Jurkat, Clone E6-1 (cell line): ENCODE measurements around the gene PFKFB4.
"Not testable (repeated sequence)": the region's sequence is repeated elsewhere in the genome, so short reads cannot be mapped to it uniquely, and the experiment has no call there.

Source experiments
- DNase-seq: peaks from one replicate; pipeline ENCODE4 v3.0.0-alpha.2; 2011; ENCODE audit warnings: low read depth, low spot score
- H3K4me3 ChIP-seq: 2 replicates; pipeline ENCODE4 v1.5.1; 2011; ENCODE audit warnings: mild to moderate bottlenecking, low read length, control low read depth, moderate library complexity

PFKFB4 gene

DNA sequence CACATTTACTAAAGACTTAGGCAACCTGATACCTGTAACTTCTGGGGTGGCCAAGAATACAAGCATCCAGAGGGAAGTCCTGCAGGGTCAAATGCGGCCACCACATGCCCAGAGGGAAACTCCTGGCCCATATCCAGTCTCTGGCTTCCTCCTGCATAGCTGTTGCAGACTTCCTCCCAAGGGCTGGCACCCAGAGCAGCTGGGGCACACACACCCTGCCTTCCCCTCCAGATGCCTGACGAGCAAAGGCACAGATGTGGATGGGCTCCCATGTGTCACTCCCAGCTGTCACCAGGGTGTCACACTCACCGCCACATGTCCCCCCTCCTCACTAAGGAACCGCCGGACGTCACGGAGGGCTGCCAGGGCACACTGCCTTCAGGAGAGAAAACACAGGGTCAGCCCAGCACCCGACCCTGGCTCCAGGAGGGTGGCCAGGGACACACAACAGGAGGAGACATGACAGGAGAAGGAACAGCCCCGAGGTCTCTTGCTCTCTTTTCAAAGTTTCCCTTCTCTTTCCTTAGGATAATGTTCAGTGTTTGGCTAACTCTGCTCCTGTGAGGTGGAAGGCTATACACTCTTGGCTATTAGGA lies 13.2 kb downstream of the PFKFB4 start:
- no peak overlapping the region for H3K4me3 ChIP-seq
- no peak for DNase-seq

DNA sequence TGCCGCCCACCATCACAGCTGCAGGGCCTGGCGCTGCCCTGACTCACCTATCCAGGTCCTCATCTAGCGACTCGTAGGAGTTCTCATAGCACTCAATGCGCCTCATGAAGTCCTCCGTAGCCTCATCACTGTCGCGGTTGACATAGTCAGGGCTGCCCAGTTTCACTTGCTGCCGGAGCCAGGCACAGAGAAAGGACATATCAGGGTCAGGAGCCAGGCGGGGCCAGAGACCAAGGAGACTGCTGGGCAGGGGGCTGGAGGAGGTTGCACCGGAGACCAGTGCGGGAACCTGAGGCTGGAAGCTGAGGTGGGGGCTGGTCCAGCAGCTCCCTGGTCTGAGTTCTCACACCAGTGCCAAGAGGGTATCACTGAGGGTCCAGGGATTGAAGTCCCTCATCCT lies 18.2 kb downstream of the PFKFB4 start:
- DNase-seq = no peak
- H3K4me3 ChIP-seq = no peak overlapping the region

DNA sequence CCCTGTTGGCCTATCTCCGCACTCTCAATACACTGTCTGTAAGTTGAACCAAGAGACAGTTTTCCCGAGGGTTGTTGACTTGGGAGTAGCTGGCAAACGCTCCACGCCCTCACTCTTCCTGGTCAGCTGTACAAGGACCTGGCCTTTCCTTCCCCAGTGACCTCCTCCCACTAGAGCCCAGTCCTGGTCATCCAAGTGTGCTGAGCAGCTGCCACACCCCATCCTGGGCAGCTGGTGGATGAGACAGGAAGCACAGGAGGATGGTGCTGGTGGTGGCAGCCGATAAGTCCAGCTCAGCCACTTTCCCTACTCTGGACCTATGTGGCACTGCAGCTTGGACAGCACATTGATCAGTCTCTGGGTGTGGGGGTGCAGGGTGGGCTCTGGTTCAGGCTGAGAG lies 19.8 kb downstream of the PFKFB4 start:
- no peak overlapping the region for H3K4me3 ChIP-seq
- no peak for DNase-seq

DNA sequence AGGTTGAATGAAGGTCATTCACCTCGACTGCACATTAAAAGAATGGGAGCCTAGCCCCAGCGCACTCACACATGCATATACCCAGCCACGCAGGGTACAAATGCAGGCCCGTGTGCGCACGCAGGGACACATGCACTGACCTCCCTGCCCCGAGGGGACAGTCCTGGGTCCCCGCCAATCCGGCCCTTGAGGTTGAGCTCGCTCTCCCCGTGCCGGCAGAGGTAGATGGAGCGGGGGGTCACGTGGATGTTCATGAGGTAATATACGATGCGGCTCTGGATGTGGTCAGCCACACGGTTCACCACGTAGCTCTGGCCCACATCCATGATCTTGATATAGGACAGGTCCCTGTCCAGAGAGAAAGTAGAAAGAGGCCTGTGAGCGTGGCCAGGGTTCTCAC lies 20.5 kb downstream of the PFKFB4 start:
- no peak for DNase-seq
- H3K4me3 ChIP-seq = no peak overlapping the region

DNA sequence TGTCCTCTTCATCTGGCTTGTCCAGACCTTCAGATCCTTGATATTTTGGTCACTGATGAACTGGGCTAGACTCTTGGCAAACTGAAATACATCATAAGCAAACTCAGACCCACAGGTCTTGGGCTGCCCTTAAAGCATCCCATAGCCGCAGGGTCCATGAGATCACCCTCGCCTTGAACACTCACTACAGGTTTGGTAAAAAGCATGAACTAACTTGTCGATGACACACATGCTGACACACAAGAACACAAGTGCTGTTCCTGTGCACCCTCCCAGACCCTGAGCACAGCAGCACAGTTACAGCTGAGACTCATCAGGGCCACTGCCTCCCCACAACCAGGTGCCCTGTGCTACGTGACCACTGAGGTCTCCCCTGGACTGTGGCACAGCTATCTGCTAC lies 21.0 kb downstream of the PFKFB4 start:
- H3K4me3 ChIP-seq = no peak overlapping the region
- no peak for DNase-seq

DNA sequence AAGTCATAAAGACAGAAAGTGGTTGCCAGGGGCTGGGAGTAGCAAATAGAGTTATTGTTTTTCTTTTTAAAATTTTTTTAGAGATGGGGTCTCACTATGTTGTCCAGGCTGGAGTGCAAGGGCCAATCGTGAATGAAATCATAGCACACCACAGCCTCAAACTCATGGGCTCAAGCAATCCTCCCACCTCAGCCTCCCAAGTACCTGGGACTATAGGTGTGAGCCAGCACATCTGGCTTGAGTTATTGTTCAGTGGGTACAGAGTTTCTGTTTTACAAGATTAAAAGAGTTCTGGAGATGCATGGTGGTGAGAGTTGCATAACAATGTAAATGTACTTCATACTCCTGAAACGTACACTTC lies 23.6 kb downstream of the PFKFB4 start:
- no peak overlapping the region for H3K4me3 ChIP-seq
- no peak for DNase-seq

DNA sequence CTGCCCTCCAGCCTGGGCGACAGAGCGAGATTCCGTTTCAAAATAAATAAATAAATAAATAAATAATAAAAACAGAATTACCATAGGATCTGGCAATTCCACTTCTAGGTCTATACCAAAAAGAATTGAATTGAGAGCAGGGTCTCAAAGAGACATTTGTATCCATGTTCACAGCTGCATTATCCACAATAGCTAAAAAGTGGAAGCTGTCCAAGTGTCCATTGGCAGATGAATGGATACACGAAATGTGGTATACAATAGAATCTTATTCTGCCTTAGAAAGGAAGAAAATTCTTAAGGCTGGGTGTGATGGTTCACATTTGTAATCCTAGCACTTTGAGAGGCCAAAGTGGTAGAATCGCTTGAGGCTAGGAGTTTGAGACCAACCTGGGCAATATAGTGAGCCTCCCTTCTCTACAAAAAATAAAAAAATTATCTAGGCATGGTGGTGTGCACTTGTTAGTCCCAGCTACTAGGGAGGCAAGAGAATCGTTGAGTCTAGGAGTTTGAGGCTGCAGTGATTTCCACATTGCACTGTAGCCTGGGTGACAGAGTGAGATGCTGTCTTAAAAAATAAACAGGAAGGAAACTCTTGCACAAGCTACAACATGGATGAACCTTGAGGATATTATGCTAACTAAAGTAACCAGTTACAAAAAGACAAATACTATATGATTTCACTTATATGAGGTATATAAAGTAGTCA lies 24.2 kb downstream of the PFKFB4 start:
- DNase-seq = no peak
- H3K4me3 ChIP-seq = no peak overlapping the region

DNA sequence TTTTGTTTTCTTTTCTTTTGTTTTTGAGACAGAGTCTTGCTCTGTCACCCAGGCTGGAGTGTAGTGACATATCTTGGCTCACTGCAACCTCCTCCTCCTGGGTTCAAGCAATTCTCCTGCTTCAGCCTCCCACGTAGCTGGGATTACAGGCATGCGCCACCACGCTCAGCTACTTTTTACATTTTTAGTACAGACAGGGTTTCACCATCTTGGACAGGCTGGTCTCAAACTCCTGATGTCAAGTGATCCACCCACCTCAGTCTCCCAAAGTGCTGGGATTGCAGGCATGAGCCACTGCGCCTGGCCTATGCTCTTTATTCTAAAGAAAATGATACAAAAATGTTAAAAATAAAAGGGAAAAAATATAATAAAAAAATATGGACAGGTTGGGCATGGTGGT lies 25.9 kb downstream of the PFKFB4 start:
- DNase-seq, H3K4me3 ChIP-seq: not testable (repeated sequence)

DNA sequence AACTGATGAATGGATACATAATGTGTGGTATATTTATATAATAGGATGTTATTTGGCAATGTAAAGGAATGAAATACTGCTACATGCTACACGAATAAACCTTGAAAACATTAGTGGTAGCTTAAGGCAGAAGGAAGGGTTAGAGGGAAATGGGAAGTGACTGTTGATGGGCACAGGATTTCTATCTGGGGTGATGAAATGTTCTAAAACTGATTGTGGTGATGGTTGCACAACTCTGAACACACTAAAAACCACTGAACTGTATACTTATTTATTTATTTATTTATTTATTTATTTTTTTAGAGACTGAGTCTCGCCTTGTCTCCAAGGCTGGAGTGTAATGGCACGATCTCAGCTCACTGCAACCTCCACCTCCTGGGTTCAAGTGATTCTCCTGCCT lies 27.8 kb downstream of the PFKFB4 start:
- no peak for DNase-seq
- no peak overlapping the region for H3K4me3 ChIP-seq

DNA sequence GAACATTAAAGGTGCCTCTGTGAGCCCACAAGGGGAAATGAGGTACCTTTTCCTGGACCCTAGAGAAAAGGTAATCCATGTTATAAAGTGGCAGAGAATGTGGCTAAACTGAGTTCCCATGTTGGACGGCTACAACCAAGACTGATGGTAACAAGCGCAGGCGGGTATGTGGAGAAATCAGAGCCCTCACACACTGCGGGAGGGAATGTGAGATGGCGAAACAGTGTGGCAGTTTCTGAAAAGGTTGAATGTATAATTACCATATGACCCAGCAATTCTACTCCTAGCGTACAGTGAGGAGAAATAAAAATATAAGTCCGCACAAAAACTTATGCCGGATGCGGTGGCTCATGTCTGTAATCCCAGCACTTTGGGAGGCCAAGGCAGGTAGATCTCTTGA lies 28.6 kb downstream of the PFKFB4 start:
- no peak overlapping the region for H3K4me3 ChIP-seq
- DNase-seq = no peak

DNA sequence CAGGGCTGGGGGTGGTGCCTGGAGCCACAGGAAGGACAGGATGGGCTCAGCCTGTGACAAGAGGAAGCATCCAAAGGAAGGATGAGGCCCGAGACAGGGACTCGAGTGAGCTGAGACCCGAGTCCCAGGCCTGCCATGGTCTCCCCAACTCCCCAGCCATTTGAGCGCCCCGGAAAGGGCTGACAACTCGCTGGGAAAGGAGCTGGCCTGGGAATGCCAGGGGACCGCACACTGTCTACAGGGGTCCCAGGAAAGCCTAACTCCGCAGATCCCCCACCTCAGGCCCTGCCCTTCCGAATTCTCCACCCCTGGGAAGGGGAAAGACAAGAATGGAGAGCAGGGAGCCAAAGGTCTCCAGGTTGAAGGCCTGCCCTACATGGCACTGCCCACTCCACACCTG lies 31.6 kb downstream of the PFKFB4 start:
- H3K4me3 ChIP-seq = no peak overlapping the region
- DNase-seq = no peak

DNA sequence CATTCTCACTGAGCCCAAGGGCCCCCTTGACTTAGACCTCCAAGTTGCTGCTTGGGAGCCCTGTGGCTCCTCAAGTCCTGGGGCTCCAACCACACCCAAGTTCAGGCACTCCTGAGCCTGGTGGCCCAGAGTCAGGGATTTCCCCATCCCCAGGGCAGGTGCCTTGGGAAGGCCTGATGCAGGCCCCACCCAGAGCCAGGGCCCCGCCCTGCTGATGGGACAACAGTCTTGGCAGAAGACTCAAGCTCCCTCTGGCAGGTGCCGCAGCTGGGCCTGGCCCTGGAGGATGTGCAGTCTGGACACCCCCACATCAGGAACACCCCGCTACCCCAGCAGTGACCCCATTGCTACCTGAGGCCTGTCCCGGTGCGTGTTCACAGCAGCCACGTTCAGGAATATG lies 35.0 kb downstream of the PFKFB4 start:
- DNase-seq = no peak
- no peak overlapping the region for H3K4me3 ChIP-seq

DNA sequence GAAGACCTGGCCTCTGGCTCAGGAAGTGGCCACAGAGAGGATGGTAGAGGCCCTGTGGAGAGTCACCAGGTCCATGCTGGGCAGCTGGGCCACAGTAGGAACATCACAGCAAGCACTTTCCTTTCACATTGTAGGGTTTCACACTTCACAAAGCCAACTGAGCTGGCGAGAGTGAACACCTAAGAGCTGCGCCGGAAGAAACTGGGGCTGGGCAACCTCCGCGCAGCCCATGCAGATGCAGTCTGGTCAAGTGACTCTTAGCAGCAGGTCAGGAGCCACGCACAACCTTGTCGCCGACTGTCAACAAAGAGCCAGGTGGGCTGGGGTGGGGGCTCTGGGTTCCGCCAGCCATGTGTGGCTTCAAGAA lies 37.3 kb downstream of the PFKFB4 start:
- no peak for DNase-seq
- H3K4me3 ChIP-seq = no peak overlapping the region

DNA sequence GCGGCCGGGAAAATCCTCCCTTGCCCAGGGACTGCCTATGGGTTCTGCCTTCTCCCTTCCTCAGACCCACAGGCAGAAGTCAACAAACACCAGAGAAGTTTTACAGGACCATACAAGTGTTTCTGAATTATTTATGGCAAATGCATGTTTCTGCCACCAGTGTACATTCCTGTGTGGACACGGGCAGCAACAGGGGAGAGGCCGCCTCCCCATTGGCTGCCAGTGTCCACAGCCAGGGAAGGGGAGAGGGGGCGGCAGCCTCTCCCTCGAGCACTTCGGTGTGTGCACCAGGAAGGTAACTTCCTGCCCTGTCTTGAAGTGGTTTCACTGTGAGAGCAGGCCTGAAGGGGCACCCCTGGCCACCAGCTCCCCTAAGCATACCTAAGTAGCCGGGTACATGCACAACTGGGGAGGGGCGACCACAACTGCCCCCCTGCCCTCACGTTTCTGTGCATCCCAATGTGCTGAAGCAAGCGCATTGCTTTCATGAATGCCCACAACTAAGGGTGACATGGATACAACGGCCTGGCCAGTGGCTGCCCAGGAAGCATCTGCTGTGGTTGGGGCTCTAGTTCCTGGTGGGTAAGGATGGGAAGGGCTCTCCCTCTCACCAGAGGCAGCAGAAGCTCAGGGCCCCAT lies 37.8 kb downstream of the PFKFB4 start:
- H3K4me3 ChIP-seq = no peak overlapping the region

DNA sequence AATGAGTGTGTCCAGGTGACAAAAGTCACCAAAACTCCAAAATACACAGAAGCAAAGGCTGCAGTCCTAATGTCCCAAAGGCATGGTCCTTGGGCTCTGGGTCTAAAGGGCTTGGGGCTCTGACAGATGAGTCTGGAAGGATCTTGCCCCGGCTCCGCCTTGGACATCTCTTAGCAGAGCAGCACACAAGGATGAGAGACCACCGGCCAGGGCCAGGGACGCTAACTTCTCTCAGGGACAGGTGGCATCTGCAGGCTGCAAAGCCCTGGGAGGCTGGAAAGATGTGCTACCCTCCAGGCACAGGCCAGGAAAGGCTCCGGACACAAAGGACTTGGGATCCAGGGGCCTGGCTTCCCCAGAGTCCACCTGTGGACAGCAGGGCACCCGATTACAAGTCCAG lies 38.5 kb downstream of the PFKFB4 start:
- H3K4me3 ChIP-seq = no peak overlapping the region
- DNase-seq = no peak

More for the DNA sequence above, 37.8 kb downstream of the PFKFB4 start:
- DNase-seq = peak; percentile 17

DNA sequence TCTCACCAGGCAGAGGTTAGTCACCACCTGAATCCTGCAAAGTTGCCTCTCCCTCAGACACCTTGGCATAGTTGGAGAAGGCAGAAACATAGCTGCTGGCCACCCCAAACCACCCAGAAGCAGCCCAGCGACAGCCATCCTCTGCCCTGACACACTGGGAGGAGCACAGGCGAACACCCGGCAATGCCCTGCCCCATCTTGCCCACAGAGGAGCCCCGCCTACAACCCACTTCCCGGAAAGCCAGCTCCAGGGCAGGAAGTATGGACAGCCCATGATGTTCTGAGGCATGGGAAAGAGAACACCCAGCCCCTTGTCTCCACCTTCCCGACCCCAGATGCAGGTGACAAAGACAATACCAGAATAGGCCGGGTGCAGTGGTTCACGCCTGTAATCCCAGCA lies 40.0 kb downstream of the PFKFB4 start:
- DNase-seq = peak; percentile 44

DNA sequence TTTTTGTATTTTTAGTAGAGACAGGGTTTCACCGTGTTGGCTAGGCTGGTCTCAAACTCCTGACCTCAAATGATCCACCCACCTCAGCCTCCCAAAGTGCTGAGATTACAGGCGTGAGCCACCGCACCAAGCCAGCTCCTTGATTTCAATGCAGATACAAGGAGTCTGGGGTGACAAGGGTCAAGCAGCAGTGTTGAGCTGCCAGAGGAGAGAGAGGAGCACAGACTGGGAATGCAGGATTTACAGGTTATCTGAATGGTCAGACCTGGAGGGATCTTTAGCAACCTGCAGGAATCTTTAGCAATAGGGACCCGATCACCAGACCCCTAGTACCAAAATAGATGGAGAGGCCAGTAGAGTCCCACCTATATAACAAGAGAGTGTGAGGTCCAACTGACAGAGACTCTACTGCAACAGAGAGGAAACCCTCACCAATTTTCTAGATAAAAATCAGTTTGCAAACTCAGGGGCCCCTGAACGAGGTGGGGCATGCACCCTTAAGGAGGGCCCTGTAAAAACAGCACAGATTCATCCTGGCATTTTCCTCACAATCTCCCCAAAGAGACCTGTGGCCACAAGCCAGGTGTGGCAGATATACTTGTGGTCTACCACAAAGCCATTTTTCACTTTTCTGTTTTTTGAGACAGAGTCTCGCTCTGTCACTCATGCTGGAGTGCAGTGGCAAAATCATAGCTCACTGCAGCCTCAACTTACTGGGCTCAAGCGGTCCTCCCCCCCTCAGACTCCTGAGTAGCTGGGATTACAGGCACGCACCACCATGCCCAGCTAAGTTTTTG lies 42.0 kb downstream of the PFKFB4 start:
- DNase-seq = peak; percentile 91

More for the DNA sequence above, 40.0 kb downstream of the PFKFB4 start:
- H3K4me3 ChIP-seq = no peak overlapping the region

DNA sequence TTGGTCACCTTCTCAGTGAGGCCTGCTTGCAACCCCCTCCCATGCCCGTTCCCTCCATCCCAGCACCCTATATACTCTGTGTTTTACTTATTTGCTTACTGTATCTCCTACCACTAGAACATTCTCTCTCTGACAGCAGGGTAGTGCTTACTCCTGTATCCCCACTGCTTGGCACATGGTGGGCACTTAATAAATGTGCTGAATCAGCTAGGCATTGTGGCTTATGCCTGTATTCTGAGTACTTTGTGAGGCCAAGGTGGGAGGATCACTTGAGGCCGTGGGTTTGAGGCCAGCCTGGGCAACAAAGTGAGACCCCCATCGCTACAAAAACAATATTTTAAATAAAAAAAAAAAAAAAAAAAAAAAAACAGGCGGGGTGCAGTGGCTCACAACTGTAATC lies 45.1 kb downstream of the PFKFB4 start:
- no peak overlapping the region for H3K4me3 ChIP-seq
- no peak for DNase-seq

More for the DNA sequence above, 42.0 kb downstream of the PFKFB4 start:
- H3K4me3 ChIP-seq = no peak overlapping the region

DNA sequence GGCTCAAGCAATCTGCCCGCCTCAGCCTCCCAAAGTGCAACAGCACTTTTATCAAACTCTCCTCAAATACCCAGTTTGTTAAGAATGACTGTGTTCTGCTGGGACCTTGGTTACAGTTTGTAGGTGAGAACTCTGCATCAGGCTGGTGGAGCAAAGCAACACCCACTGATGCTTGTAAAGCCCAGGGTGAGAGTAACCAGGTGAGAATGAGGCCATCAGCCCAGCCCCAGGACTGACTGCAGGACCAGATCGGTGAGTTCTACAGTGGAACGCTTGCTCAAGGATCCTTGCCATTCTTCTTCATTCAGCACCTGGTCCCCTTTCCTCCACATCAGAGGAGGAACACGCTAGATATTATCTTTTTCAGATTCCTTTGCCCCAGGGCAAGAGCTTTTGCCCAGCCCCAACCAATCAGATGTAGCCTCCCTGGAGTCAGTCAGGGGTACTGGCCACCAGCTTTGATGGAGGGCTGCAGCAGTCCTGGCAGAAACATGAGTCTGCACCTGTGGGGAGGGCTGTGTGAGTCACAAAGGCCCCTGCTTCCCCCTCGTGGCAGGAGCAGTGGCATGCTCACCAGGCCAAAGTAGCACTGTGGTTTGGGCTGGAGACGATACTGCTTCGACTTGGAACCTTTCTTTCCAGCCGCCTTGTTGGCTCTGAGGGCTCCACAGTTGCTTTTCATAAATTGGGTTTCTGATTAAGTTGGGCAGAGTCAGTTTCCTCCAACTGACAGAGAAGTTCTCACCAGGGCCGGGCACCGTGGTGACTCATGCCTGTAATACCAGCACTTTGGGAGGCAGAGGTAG lies 49.1 kb downstream of the PFKFB4 start:
- peak; percentile 86 for DNase-seq
- no peak overlapping the region for H3K4me3 ChIP-seq
